ENCODE measurements around the gene ZSCAN12.

GRCh38 chr6:28377879-28378278, 21.7 kb downstream of the ZSCAN12 start:
- TF ChIP-seq CTCF (IDR thresholded peaks at IDR 0.05) (no peak), POLR2A (IDR thresholded peaks at IDR 0.05) (no peak)

Measured in body of pancreas (tissue), 4 donors.